HG02885 (cell line): Measurements from ENCODE around the gene PAPPA.

Source experiments
- ATAC-seq: cut with Tn5 transposase; IDR thresholded peaks from one replicate; pipeline ENCODE4 v1.9.1; 2021; ENCODE audit warnings: mild to moderate bottlenecking; ENCODE audit not compliant: unreplicated experiment, poor library complexity

Gene PAPPA

GRCh38 chr9:116404228-116404627, 250.6 kb downstream of the PAPPA start:
- no peak for ATAC-seq

GRCh38 chr9:116405321-116405720, 251.7 kb downstream of the PAPPA start:
- no peak for ATAC-seq

- no peak for ATAC-seq
Measured at GRCh38 chr9:116406469-116406868, 252.9 kb downstream of the PAPPA start.

DNA sequence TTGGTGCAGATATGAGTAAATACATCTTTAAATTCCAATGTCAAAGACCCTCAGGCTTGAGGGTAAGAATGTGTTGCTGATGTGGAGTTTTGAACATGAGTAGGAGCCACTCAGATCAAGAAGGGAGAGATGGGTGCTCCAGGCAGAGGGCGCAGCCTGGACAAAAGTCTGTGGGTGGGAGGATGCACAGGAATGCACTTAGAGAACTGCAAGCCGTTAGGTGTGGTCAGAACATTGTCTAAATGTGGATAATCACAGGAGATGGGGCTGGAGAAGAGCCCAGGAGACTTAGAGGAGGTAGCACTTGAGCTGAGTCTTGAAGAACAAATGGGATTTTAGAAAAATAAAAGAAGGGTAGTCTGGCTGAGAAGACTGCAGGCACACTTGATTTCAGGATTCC, 255.5 kb downstream of the PAPPA start:
- no peak for ATAC-seq

DNA sequence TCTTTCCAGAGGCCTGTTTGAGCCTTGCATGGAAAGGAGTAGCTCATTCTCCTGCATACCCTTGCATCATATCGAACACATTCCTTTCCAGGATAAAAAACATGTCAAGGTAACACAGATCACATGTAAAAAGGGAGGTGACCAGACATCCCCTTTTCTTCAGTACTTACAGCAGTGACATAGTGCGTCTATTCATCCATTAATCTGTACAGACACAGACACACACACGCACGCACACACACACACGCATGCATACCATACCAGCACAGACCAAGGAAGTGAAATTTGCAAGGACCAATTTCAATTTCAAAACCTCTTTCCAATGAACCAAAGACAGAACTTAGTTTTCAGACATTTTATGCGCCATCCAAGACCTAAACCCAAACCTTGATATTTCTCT, 256.0 kb downstream of the PAPPA start:
- no peak for ATAC-seq

DNA sequence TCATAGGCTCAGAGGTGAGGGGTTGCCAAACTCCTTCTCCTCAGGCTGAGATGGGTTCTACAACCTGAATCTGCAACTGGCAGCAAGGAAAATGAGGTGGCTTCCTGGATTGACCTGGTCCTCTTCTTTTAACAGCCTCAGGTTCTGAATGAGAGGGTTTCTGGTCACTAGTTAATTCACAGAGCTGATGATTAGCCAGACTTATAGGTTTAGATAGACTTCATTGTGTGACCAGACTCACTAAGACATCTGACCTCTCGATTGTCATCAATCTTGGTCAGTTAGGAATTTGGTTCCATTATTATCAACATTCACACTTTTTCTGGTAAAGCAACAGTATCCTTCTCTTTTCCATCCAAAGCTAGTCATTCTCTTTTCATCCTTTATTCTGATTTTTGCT, 257.9 kb downstream of the PAPPA start:
- ATAC-seq = no peak

DNA sequence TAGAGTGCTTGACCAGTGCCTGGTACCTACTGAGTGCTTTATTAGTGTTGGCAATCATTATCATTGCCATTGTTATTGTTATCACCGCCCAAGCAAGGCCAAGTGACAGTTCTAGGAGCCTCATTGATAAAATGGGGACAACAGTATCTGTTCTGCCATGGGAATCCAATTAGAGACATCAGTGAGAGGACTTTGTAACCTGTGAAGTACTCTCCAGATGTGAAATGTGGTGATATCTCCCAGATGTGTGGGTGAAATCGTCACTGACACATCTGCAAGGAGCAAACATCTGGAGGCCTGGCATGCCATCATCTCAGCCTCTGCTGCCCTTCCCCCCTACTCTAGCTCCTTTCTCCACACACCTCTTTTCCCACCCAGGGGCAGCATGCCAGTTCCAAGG, 260.8 kb downstream of the PAPPA start:
- no peak for ATAC-seq

DNA sequence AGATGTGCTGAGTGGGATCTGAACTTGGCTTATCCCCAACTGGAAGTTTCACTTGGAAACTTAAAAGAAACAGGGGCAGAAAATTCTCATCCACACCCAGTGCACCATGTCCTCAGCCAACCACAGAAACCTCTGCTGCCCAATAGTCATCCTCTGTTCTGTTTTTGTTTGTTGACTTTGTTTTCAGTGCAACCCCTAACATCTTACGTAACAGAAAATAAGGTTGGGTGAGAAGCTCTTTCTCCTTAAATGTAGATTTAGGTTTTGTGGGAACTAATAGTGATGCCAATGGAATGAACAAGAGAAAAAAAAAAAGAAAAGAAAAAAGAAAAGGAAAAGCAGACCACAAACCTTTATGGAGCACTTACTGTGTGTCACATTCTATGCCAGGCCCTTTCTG, 262.8 kb downstream of the PAPPA start:
- no peak for ATAC-seq

- ATAC-seq = no peak
Measured at GRCh38 chr9:116417464-116417863, 263.9 kb downstream of the PAPPA start.

DNA sequence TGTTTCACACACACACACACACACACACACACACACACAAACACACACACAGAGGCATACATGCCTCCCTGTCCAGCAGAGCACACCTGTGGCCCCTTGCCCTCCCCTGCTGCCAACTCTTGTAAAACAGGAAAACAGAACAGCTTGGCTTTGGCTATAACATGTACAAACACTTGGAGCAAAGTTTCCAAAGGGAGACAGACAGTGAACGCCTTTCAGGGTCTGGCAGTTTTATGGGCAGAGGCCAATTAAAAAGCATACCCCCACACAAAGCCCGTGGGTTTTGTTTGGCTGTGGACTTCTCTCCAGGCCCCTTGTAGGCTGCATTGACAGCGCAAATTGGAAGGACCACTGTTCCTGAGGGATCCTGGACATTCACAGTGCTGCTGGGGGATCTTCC, 265.6 kb downstream of the PAPPA start:
- no peak for ATAC-seq

DNA sequence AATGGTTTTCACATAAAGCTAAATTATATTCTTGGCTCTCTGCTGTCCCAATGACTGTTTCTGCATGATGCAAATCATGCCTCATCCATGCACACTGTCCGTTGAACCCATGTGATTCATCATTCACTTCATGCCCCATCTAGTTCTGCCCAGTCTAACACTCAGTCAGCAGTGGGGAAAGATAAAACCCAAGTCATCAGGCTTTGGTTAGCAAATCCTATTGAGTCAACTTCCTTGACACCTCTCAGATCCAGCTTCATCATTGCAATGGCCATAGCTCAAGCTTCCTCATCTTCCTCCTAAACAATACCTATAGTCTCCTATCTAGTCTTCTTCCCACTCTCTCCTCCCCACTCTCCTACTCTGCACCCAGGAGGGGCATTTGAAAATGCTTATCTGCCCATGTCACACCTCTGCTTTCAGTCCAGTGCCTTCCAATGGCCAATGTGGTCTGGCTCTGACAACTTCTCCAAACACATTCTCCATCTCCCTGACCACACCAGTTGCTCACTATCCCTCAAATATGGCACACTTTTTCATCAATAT, 267.5 kb downstream of the PAPPA start:
- ATAC-seq = no peak

- no peak for ATAC-seq
Measured at GRCh38 chr9:116422119-116422979, 268.8 kb downstream of the PAPPA start.

- no peak for ATAC-seq
Measured at GRCh38 chr9:116423149-116423548, 269.6 kb downstream of the PAPPA start.

- ATAC-seq = no peak
Measured at GRCh38 chr9:116425244-116425643, 271.7 kb downstream of the PAPPA start.

DNA sequence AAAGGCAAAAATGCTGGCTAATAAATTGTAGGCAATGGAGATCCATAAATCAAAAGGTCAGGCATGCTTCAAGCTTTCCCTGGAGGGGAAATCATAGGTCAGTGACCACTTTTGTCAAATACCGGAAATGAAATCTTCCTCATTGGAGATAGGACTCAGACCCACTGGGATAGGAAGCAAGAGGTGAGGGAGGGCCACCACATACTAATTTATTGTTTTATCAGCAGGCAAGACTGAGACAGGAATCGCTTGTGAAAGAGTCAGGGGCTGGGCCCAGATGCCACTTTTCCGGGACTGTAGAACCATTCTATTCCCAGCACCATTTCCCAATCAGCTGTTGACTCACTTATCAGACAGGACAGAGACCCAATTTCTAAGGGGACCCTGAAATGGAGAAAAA, 277.3 kb downstream of the PAPPA start:
- no peak for ATAC-seq

GRCh38 chr9:116432051-116432450, 278.5 kb downstream of the PAPPA start:
- no peak for ATAC-seq

DNA sequence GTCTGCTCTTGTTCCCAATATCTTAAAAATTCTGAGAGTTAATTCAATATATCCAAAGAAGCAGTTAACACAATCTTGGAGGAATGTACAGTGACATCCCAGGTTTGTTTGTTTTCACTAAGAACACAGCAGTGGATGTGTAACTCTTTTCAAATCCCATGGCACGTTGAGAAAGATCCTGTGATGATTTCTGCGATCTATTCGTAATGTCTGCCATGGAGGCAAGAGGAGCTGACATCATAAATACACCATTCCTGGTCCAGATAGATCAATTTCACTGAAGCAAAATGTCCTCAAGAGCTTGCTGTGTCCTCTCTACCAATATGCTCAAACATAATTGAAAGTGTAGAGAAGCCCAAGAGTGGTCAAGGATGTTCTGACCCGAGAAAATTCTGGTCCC, 280.7 kb downstream of the PAPPA start:
- ATAC-seq = no peak

DNA sequence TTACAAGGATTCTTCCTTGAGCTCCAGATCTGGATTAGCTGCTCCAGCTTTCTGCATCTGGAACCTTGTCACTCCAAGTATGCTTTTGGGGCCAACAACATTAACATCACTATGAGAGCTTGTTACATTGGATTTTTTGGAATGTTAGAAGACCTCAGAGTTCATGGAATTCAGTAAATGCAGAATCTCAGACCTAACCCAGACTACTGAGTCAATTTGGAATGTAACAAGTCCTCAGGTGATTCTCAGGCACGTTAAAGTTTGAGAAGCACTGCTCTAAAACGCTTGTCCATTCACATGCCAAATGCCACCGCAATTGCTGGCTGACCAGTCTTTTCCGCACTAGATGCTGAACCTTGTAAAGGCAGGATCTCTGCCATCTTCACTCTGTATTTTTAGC, 282.1 kb downstream of the PAPPA start:
- no peak for ATAC-seq

- ATAC-seq = no peak
Measured at GRCh38 chr9:116436121-116436520, 282.5 kb downstream of the PAPPA start.

DNA sequence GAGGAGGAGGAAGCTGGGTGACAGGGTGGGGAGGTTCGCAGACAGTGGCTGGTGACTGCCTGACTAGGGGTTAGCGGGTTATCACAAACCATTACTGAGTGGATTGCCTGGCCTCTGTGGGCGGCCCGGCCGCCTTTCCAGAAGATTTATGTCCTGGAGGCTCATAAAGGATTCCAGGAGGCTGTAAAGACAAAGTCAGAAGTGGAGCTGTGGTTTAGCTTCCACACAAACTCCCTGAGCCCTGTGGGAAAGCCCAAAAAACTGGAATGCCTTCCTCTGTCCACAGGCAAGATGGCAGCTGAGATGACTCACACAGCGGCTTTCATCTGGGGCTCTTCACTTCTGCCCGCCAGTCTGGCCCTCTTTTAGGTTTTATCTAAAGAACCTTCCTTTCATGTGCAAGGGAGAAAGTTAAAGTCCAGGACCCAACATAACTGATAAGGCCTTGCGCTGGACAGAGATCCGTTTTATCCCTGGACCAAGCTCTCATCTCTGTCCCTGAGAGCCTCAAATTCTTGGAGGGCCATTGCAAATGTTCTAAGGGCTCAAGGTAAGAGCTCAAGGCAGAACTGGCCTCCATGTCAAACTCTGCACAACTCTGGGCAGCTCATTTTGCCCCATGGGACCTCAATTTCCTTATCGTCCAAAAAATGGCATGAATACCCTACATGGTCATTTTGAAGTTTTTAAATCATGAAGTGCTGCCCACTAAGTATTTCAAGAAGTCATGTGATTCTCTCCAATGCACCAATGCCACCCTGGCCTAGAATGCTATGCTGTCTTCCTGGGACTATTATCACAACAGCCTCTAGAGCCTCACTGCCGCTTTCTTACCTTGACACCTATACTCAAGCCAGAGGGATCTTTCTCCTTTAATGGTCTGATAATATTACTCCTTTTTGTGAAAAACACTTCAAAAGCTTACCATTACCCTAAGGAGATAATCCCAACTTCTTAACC, 284.1 kb downstream of the PAPPA start:
- ATAC-seq = no peak

- no peak for ATAC-seq
Measured at GRCh38 chr9:116442528-116442927, 288.9 kb downstream of the PAPPA start.
